GM21526 (cell line): ENCODE measurements around the gene SPAG7.
"Not testable (repeated sequence)": the region's sequence is repeated elsewhere in the genome, so short reads cannot be mapped to it uniquely, and the experiment has no call there.

Source experiments
- ATAC-seq: cut with Tn5 transposase; IDR thresholded peaks from one replicate; pipeline ENCODE4 v1.9.1; 2021; ENCODE audit warnings: moderate library complexity; ENCODE audit not compliant: unreplicated experiment, low FRiP score

Gene SPAG7

GRCh38 chr17:4938688-4939545 lies 28.7 kb downstream of the SPAG7 start:
- no peak for ATAC-seq

- no peak for ATAC-seq
These were observed 29.5 kb downstream of the SPAG7 start for GRCh38 chr17:4938069-4938491.

GRCh38 chr17:4937553-4937952 lies 30.1 kb downstream of the SPAG7 start:
- ATAC-seq: no peak

- no peak for ATAC-seq
These were observed 31.2 kb downstream of the SPAG7 start for GRCh38 chr17:4936436-4936835.

GRCh38 chr17:4935650-4936049 lies 32.0 kb downstream of the SPAG7 start:
- ATAC-seq: no peak

- no peak for ATAC-seq
These were observed 33.2 kb downstream of the SPAG7 start for GRCh38 chr17:4934173-4934979.

- no peak for ATAC-seq
These were observed 34.0 kb downstream of the SPAG7 start for GRCh38 chr17:4933646-4934045.

GRCh38 chr17:4932756-4933155 lies 34.9 kb downstream of the SPAG7 start:
- ATAC-seq: no peak

GRCh38 chr17:4931963-4932362 lies 35.7 kb downstream of the SPAG7 start, which contains the start of gene GP1BA:
Gene GP1BA (plus strand): TSS chr17:4932277. CDS start chr17:4932605, 328 bp downstream.
- no peak for ATAC-seq

- no peak for ATAC-seq
These were observed 38.7 kb downstream of the SPAG7 start for GRCh38 chr17:4928881-4929280.

GRCh38 chr17:4926577-4927335 lies 40.9 kb downstream of the SPAG7 start:
- ATAC-seq: not testable (repeated sequence)

- no peak for ATAC-seq
These were observed 46.3 kb downstream of the SPAG7 start for GRCh38 chr17:4921320-4921719.

- ATAC-seq: no peak
These were observed 47.1 kb downstream of the SPAG7 start for GRCh38 chr17:4920351-4921048.

- no peak for ATAC-seq
These were observed 48.0 kb downstream of the SPAG7 start for GRCh38 chr17:4919511-4920047.

GRCh38 chr17:4914551-4914950 lies 53.1 kb downstream of the SPAG7 start:
- ATAC-seq: not testable (repeated sequence)

- ATAC-seq: no peak
These were observed 53.6 kb downstream of the SPAG7 start for GRCh38 chr17:4913994-4914393.
